Fibroblast of skin of right biceps (primary cell): ENCODE data around the gene PEX5.
"Not testable (repeated sequence)": the region's sequence is repeated elsewhere in the genome, so short reads cannot be mapped to it uniquely, and the experiment has no call there.

ENCODE experiments used
- DNase-seq: peaks from one replicate; pipeline ENCODE4 v3.0.0-alpha.2; 2013

Gene PEX5

DNA sequence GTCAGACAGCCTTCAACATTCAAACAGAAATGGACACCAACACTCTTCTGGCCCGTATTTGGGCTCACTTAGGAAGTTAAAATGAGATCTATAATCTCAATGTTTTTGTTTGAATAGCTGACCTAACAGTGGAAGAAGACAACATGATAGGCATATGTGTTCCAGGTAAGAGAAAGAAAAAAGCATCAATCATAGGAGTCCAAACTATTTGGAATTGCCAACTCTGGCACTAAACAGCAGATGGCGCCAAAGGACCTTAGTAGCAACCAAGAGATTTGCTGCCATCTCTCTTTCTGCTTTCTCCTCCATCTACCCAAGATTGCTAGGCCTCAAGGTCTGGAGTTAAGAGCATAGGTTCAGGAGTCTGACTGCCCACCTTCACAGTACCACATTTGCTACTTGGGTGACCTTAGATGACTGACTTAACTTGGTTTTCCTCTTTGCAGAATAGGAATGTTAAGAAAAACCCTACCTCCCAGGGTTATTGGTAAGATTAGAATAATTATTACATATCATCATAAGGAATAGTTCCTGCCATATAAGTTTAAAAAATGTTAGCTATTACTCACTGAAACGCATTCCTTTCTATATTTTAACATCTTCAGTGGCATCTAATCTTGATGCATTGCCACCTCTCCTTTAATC is 30.2 kb downstream of the PEX5 start:
- peak; percentile 66 for DNase-seq

DNA sequence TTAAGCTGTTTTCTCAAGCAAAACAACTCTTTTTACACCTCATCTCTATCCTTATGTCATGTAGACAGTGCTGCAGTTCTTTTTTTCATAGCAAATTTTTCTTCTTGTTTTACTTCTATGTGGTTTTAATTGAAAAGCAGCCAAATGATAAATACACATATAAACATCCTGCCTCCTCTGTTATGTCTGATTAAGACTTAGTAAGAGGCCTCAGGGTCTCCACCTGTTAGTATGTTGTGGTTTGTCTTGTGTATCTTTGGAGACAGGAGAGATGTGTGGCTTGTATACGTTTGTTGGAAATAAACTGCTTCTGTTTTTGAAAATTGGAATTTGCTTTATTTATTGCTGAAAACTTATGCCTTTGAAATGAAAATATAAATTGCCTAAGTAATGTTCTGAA is 32.0 kb downstream of the PEX5 start:
- no peak for DNase-seq

DNA sequence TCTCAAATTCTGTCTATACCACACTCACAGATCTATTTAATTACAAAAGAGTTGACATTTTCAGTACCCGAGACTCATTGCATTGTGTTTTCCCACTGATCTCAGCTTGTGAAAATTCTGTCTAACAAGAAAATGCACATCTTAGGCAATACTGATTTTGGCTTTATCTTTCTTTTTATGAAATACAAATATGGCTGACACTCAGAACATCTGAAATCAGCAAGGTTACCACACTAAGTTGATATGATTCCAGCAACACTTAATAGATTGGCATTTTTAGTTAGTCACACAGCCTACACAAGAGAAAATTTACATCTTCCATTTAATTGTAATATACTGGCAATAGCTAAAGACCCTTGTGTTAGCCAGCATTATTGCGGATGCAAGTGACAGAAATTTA is 40.3 kb downstream of the PEX5 start:
- DNase-seq = no peak

DNA sequence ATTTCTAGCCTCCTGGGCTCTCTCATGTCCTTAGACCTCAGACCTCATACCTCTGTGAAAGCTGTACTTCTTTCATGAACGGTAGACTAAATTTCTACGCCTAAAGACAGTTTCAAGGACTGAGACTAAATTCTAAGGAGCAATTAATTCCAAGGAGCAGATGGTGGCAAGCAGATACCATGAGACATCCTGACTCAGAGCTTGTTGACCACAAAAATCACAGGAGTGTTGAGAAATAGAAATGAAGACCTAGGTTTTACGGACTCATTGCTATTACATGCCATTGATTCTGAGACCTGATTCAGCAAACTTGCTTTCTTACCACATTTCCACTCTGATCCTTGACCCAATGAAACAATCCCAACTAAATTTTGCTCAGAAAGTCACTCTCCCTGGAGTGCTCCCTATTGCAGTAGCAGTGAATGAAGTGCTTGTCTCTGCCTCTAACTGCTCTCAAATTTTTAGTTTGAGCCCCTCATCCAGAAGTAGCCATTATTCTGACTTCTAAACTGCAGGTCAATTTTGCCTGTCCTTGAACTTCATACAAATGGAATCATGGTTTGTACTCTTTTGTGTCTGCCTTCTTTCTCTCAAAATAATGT is 52.0 kb downstream of the PEX5 start:
- DNase-seq = peak; percentile 61

DNA sequence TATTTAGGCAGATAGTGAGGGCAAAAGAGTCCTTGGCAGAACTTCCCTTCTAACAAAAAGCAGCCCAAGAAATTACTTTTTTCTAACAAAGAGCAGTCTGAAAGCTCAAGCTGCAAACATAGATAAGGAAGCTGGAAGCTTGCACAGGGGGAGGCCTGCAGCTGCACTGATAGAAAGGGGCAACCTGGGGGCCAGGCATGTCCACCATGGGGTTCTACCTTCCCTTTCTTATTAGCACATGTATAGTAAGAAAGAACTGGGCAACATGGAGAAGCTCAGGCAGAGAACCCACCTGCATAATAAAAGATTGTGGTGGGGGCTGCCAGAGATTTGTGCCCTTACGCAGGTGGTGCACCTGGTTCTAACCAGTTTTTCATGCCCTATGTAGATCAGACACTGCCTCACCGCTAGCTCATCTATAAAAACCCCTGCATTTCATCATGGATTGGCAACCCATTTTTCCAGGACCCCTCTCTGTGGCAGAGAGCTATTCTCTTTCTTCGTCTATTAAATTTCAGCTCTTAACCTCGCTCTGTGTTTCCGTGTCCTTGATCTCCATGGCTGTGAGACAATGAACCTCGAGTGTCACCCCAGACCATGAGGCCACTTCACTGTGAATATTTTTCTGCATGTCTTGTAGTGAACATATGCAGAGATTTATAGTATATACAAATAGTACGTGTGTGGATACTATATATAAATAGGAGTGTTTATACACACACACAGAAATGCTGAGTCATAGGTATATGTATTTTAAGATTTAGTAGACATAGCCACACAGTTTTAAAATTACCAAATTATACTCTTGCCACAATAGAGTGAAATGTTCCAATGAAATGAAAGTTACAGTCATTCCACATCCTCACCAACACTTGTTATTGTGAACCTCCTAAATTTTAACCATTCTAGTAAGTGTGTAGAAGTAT is 53.0 kb downstream of the PEX5 start:
- no peak for DNase-seq

DNA sequence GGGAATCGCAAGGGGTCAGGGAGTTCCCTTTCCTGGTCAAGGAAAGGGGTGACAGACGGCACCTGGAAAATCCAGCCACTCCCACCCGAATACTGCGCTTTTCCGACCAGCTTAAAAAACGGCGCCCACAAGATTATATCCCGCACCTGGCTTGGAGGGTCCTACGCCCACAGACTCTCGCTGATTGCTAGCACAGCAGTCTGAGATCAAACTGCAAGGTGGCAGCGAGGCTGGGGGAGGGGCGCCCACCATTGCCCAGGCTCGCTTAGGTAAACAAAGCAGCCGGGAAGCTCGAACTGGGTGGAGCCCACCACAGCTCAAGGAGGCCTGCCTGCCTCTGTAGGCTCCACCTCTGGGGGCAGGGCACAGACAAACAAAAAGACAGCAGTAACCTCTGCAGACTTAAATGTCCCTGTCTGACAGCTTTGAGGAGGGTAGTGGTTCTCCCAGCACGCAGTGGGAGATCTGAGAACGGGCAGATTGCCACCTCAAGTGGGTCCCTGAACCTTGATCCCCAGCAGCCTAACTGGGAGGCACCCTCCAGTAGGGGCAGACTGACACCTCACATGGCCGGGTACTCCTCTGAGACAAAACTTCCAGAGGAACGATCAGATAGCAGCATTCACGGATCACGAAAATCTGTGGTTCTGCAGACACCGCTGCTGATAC is 62.0 kb downstream of the PEX5 start:
- DNase-seq = not testable (repeated sequence)

DNA sequence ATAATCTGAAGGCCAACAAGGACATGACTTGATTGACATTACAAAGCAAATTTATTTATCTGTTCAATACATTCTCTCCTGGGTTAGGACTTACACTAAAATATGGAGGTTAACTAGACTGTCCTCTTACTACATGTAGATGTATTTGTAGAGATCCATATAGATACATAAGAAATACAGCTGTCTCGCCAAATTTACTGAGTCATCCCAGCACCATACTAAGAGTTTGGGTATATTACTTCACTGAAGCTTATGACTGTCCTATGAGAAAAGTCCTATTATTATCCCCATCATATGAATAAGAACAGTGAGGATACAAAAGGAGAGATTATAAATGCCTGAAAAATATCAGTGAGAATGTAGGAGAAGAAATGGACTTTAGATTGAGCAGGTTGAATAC is 69.6 kb downstream of the PEX5 start:
- DNase-seq = no peak
